ENCODE results near the gene NUDT5.
A peak's percentile ranks its signal among the peaks of the same experiment; 100 is the strongest.
"Not testable (repeated sequence)": the region's sequence is repeated elsewhere in the genome, so short reads cannot be mapped to it uniquely, and the experiment has no call there.

Gene NUDT5

GRCh38 chr10:12235116-12235694, 39.5 kb upstream of the NUDT5 start:
- TF ChIP-seq CTCF (conservative IDR thresholded peaks at IDR 0.05) (no peak), ZFX (IDR thresholded peaks at IDR 0.05) (no peak)
- no peak overlapping the region for H3K27ac ChIP-seq

GRCh38 chr10:12234687-12235086, 39.0 kb upstream of the NUDT5 start:
- H3K27ac ChIP-seq: not testable (repeated sequence)

DNA sequence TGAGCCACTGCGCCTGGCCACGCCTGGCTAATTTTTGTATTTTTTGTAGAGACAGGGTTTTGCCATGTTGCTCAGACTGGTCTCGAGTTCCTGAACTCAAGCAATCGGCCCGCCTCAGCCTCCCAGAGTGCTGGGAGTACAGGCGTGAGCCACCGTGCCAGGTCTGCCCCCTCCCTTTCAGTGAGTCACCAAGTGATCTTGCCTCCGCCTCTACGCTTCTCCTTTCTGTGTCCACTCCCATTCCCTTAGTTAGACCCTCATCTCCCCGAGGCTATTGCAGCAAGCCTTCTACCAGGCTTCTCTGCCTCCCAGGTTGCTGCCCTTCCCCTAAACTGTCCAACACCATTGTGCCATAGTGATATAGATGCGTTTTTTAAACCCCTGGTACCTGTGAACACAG, 33.2 kb upstream of the NUDT5 start:
- TF ChIP-seq ZFX (IDR thresholded peaks at IDR 0.05): no peak
- no peak for TF ChIP-seq CTCF (conservative IDR thresholded peaks at IDR 0.05)
- H3K27ac ChIP-seq: no peak overlapping the region

DNA sequence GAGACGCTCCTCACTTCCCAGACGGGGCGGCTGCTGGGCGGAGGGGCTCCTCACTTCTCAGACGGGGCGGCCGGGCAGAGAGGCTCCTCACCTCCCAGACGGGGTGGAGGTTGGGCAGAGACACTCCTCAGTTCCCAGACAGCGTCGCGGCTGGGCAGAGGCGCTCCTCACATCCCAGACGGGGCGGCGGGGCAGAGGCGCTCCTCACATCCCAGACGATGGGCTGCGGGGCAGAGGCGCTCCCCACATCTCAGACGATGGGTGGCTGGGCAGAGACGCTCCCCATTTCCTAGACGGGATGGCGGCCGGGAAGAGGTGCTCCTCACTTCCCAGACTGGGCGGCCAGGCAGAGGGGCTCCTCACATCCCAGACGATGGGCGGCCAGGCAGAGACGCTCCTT, 30.7 kb upstream of the NUDT5 start:
- not testable (repeated sequence) for H3K27ac ChIP-seq

DNA sequence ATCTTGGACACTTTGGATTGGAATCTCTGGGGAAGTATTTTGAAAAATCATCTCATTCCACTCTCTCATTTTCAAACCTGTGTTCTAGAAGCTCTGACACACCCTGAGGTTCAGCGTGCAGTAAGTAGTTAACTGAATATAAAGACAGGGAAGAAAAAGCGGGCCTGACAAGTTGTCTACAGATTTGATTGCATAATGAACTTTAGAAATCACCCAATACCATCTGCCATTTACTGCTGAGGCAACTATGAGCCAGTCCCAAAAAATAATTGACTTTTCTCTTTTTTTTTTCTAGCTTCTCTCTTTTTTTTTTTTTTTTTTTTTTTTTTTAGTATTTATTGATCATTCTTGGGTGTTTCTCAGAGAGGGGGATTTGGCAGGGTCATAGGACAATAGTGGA, 29.8 kb upstream of the NUDT5 start:
- TF ChIP-seq ZFX (IDR thresholded peaks at IDR 0.05) (no peak), CTCF (conservative IDR thresholded peaks at IDR 0.05) (no peak)
- no peak overlapping the region for H3K27ac ChIP-seq

DNA sequence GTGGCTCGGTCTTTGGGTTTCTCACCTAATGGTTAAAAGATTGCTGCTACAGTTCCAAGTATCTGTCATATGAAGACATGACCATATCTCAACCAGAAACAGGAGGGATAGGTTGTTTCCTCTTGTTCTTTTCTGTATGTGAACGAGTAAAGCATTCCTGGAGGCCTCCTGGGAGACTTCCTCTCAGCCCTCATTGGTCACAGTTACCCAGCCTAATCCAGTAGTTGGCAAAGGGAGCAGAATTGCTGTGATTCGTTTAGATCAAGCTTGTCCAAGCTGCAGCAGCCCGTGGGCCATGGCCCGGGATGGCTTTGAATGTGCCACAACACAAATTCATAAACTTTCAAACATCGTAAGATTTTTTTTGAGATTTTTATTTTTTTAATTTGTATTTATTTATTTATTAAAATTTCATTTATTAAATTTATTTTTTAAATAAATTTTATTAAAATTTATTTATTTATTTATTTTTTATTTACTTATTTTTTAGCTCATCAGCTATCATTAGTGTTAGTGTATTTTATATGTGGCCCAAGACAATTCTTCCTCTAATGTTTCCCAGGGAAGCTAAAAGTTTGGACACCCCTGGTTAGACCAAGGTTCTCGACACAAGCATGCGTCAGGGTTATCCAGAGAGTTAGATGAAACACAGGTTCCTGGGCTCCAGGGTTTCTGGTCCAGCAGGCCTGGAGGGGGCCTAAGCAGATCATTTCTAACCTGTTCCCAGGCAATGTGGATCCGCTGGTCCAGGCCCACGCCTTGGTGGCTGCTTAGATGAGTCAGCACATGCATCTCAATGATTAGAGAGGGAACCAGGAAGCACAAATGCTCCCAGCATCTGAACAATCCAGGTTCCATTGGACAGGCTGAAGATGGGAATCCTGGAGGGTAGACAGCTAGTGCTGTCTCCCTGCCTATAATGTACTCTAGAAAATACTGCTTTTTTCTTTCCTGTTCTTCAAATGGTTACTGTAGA, 25.9 kb upstream of the NUDT5 start:
- H3K27ac ChIP-seq: no peak overlapping the region
- no peak for TF ChIP-seq CTCF (conservative IDR thresholded peaks at IDR 0.05)
- TF ChIP-seq ZFX (IDR thresholded peaks at IDR 0.05): no peak

DNA sequence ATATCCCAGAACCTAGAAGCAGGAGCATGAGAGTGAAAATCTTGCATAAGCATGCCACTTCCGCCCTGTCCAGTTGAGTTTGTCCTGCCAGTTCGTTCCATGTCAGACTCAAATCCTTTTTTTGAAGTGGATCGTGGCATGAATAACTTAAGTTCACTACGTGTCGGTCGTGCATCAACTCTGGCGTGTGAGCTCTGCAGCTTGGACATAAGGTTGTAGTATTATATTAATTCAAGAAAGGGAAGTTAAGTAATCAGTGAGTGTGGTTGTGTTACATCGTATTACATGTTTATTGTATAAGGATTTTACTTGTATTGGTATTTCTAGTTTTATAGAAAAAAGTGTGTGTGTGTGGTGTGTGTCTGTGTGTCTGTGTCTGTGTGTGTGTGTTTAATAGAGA, 23.3 kb upstream of the NUDT5 start:
- H3K27ac ChIP-seq: no peak overlapping the region
- TF ChIP-seq CTCF (conservative IDR thresholded peaks at IDR 0.05) (no peak), ZFX (IDR thresholded peaks at IDR 0.05) (no peak)

DNA sequence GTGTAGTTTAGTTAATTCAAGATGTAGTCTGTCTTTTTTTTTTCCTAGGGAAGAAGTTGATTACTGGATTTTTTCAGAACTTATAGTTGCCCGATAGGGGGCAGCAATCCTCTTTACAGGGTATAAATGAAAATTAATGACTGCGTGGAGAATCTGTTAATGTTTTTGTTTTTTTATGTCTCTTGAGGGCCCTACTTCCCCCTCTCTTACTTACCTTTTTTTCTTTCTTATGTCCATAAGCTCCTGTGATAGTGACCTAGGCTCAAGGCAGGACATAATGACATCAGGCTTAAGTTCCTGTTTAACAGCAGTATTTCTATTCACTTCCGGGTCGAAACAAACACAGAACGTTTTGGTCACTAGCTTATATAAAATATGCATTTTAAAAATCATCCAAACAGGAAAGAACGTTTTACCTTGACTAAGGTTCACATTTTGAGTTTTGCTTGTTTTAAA, 19.1 kb upstream of the NUDT5 start:
- TF ChIP-seq ZFX (IDR thresholded peaks at IDR 0.05) (no peak), CTCF (conservative IDR thresholded peaks at IDR 0.05) (peak; percentile 88)
- no peak overlapping the region for H3K27ac ChIP-seq

All from C4-2B (cell line).